ENCODE results near the gene DNASE1L2.
"Not testable (repeated sequence)": the region's sequence is repeated elsewhere in the genome, so short reads cannot be mapped to it uniquely, and the experiment has no call there.

The DNASE1L2 gene

GRCh38 chr16:2240331-2240730 is 4.1 kb downstream of the DNASE1L2 start:
- not testable (repeated sequence) for DNase-seq (ENCODE audit: low read depth in 3 of 3)

GRCh38 chr16:2242598-2242997 is 6.4 kb downstream of the DNASE1L2 start:
- no peak for DNase-seq (ENCODE audit: low read depth in 3 of 3)

GRCh38 chr16:2243031-2243528 is 6.8 kb downstream of the DNASE1L2 start:
- no peak for DNase-seq (ENCODE audit: low read depth in 3 of 3)

GRCh38 chr16:2243781-2244180 is 7.5 kb downstream of the DNASE1L2 start:
- DNase-seq (ENCODE audit: low read depth in 3 of 3), result no peak

- DNase-seq (ENCODE audit: low read depth in 3 of 3), result no peak
These were observed 8.1 kb downstream of the DNASE1L2 start for GRCh38 chr16:2244301-2244700.

- DNase-seq (ENCODE audit: low read depth in 3 of 3), result no peak
These were observed 8.9 kb downstream of the DNASE1L2 start for GRCh38 chr16:2244926-2245795.

GRCh38 chr16:2246301-2246885 is 10.1 kb downstream of the DNASE1L2 start:
- no peak for DNase-seq (ENCODE audit: low read depth in 3 of 3)

GRCh38 chr16:2250652-2251295 is 14.5 kb downstream of the DNASE1L2 start:
- no peak for DNase-seq (ENCODE audit: low read depth in 3 of 3)

- DNase-seq (ENCODE audit: low read depth in 3 of 3), result peak; percentile 74 to 82 (median 79)
These were observed 15.3 kb downstream of the DNASE1L2 start, which contains the start of gene ECI1 for GRCh38 chr16:2251296-2252111. TSS of gene ECI1 (minus strand) at chr16:2251587. CDS start at chr16:2251566, 21 bp downstream.

- no peak for DNase-seq (ENCODE audit: low read depth in 3 of 3)
These were observed 16.5 kb downstream of the DNASE1L2 start for GRCh38 chr16:2252806-2253148.

GRCh38 chr16:2253293-2253692 is 17.0 kb downstream of the DNASE1L2 start:
- DNase-seq (ENCODE audit: low read depth in 3 of 3), result no peak

GRCh38 chr16:2256531-2257140 is 20.4 kb downstream of the DNASE1L2 start:
- no peak for DNase-seq (ENCODE audit: low read depth in 3 of 3)

- no peak for DNase-seq (ENCODE audit: low read depth in 3 of 3)
These were observed 21.5 kb downstream of the DNASE1L2 start for GRCh38 chr16:2257726-2258125.

- not testable (repeated sequence) for DNase-seq (ENCODE audit: low read depth in 3 of 3)
These were observed 22.3 kb downstream of the DNASE1L2 start for GRCh38 chr16:2258530-2258929.

GRCh38 chr16:2260250-2260649 is 24.0 kb downstream of the DNASE1L2 start:
- no peak for DNase-seq (ENCODE audit: low read depth in 3 of 3)

- not testable (repeated sequence) for DNase-seq (ENCODE audit: low read depth in 3 of 3)
These were observed 26.8 kb downstream of the DNASE1L2 start for GRCh38 chr16:2263026-2263425.

GRCh38 chr16:2266887-2267286 is 30.6 kb downstream of the DNASE1L2 start:
- DNase-seq (ENCODE audit: low read depth in 3 of 3), result not testable (repeated sequence)

GRCh38 chr16:2267505-2267912 is 31.3 kb downstream of the DNASE1L2 start:
- not testable (repeated sequence) for DNase-seq (ENCODE audit: low read depth in 3 of 3)

GRCh38 chr16:2267913-2268666 is 31.8 kb downstream of the DNASE1L2 start, which contains the start of gene RNPS1:
TSS of gene RNPS1 (minus strand) at chr16:2268126. CDS start at chr16:2264643, 3,483 bp downstream.
- peak; percentile 92 to 97 (median 94) for DNase-seq (ENCODE audit: low read depth in 3 of 3)

- no peak for DNase-seq (ENCODE audit: low read depth in 3 of 3)
These were observed 33.8 kb downstream of the DNASE1L2 start for GRCh38 chr16:2270070-2270462.

Measured in stimulated activated CD4-positive, alpha-beta T cell treated with anti-CD3 and anti-CD28 coated beads, TNF-alpha, amount 100 ng/mL, for 48 hours (primary cell).